Fibroblast of pulmonary artery (primary cell): Measurements from ENCODE around the gene KANK4.

Experiments used
- DNase-seq: peaks from one replicate; pipeline ENCODE4 v3.0.0-alpha.2; 2010; ENCODE audit warnings: low read depth
- H3K4me3 ChIP-seq: replicated peaks from 2 replicates; pipeline ENCODE4 v1.5.1; 2011; ENCODE audit warnings: low read depth, mild to moderate bottlenecking, control low read depth, low read length, moderate library complexity
- TF ChIP-seq, protein P1 (sequence below): IDR thresholded peaks from 2 replicates; pipeline ENCODE4 v1.5.1; 2011; ENCODE audit warnings: mild to moderate bottlenecking, control low read depth, low read length, inconsistent platforms; ENCODE audit errors: missing control alignments

The KANK4 gene

DNA sequence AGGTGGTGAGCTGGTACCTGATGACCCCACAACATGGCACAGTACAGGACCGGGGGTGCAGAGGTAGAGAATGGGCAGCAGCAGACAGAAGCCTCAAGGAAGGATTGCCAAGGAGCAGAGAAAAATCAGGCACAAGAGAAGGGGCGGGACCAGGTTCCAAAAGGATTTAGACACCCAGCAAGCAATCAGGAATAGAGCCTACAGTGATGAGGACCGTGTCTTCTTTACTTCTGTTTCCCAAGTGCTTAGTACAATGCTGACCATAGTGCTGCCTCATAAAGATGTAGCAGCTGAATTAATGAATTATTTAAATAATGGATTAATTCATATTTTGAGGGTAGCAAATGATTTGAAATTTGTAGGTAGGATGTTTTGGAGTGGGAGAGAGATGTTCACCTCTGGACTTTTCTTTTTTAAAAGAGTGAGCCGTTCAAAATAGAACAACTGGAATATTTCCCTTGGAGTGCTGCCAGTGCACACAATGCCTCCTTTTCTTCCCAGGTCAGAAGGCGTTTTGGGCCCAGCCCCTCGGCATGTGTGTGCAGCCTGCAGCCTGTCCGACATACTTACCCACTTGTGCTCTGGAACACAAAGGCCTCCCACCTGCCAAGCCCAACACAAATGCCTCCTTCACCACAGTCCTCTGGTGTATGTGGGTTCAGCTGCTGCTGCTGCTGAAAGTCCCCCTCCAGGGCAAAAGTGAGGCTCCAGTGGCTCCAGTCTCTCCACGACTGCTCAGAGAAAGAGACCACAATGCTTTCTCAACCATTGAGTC is 19.6 kb downstream of the KANK4 start:
- TF ChIP-seq, protein P1, sequence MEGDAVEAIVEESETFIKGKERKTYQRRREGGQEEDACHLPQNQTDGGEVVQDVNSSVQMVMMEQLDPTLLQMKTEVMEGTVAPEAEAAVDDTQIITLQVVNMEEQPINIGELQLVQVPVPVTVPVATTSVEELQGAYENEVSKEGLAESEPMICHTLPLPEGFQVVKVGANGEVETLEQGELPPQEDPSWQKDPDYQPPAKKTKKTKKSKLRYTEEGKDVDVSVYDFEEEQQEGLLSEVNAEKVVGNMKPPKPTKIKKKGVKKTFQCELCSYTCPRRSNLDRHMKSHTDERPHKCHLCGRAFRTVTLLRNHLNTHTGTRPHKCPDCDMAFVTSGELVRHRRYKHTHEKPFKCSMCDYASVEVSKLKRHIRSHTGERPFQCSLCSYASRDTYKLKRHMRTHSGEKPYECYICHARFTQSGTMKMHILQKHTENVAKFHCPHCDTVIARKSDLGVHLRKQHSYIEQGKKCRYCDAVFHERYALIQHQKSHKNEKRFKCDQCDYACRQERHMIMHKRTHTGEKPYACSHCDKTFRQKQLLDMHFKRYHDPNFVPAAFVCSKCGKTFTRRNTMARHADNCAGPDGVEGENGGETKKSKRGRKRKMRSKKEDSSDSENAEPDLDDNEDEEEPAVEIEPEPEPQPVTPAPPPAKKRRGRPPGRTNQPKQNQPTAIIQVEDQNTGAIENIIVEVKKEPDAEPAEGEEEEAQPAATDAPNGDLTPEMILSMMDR, result no peak
- peak; percentile 5 for DNase-seq

GRCh38 chr1:62295921-62296491 is 23.2 kb downstream of the KANK4 start:
- TF ChIP-seq, protein P1, result no peak
- peak; percentile 57 for DNase-seq
- H3K4me3 ChIP-seq, result no peak overlapping the region

More for the DNA sequence above, 19.6 kb downstream of the KANK4 start:
- H3K4me3 ChIP-seq, result no peak overlapping the region

DNA sequence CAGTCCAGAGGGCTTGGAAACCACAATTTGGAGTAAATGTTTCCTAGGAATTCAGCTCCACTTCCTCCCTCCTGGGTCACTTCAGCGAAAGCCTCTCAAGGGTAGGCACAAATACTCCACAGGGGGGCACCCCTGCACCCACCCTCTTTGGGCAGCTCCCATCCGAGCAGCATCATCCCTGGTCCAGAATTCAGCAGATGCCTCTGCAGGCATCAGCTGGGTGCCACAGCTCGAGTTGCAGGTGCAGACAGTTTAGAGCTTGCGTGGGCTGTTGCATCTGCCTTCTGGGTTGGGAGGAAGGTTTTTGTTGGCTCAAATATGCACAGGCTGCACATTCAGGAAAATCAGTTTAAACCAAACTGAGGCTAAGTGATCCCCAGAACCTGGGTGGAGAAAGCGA is 25.0 kb downstream of the KANK4 start:
- no peak overlapping the region for H3K4me3 ChIP-seq
- TF ChIP-seq, protein P1, result no peak
- no peak for DNase-seq

- TF ChIP-seq, protein P1, result no peak
- H3K4me3 ChIP-seq, result no peak overlapping the region
- no peak for DNase-seq
Observed at GRCh38 chr1:62288662-62289061, 30.6 kb downstream of the KANK4 start.

DNA sequence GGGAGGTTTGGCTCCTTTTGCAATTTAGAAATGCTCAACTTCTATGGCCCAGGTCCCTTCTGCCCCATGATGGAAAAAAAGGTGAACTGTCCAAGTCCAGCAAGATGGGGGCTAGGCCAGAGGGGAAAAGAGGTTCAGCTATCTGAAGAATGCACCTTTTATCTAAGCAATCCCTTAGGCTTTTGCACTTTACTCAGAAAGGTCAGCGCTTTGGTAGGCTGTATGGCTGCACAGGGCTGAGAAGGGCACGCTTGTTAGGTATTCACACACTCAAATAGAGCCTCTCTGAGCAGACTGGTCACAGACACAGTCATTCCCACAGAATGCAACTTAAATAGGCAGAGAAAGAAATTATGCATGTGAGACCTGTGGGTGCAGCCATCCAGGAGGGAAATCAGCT is 31.0 kb downstream of the KANK4 start:
- no peak overlapping the region for H3K4me3 ChIP-seq
- DNase-seq, result no peak
- TF ChIP-seq, protein P1, result no peak

GRCh38 chr1:62286786-62287224 is 32.4 kb downstream of the KANK4 start:
- TF ChIP-seq, protein P1, result no peak
- peak; percentile 6 for DNase-seq
- no peak overlapping the region for H3K4me3 ChIP-seq
